Chondrocyte (in vitro differentiated cells): Measurements from ENCODE around the gene RGN. TPM values are rescaled to one million over a fixed set of nuclear protein-coding genes. Genes with fewer than 3 reads are reported as not detected.

ENCODE experiments used
- DNase-seq: peaks from one replicate; pipeline ENCODE4 v3.0.0; 2021; ENCODE audit warnings: mixed read lengths, low spot score
- H3K27ac Mint-ChIP-seq: one replicate; pipeline ENCODE4 v1.8.0; 2021; ENCODE audit warnings: mild to moderate bottlenecking, moderate library complexity, mixed read lengths; ENCODE audit not compliant: unreplicated experiment
- H3K27me3 Mint-ChIP-seq: 2 replicates; pipeline ENCODE4 v1.8.0; 2021; ENCODE audit warnings: low read depth, mixed read lengths
- H3K36me3 Mint-ChIP-seq: 2 replicates; pipeline ENCODE4 v1.8.0; 2021; ENCODE audit warnings: low read depth, mixed read lengths
- H3K4me1 Mint-ChIP-seq: 2 replicates; pipeline ENCODE4 v1.8.0; 2021; ENCODE audit warnings: low read depth, mild to moderate bottlenecking, mixed read lengths
- H3K4me3 Mint-ChIP-seq: one replicate; pipeline ENCODE4 v1.8.0; 2021; ENCODE audit warnings: mild to moderate bottlenecking, moderate library complexity, mixed read lengths; ENCODE audit not compliant: unreplicated experiment
- H3K9me3 Mint-ChIP-seq: 2 replicates; pipeline ENCODE4 v1.8.0; 2021; ENCODE audit warnings: low read depth, mixed read lengths
- total RNA-seq: library from RNA; stranded (reverse); gene quantifications from 3 replicates; pipeline ENCODE4 v1.2.1, GENCODE V29; 2021
- TF ChIP-seq, protein P1 (sequence below): fragments of 200-600 bp; sonication (generic); IDR thresholded peaks from 2 replicates; pipeline ENCODE4 v1.5.0; 2021; ENCODE audit warnings: antibody characterized with exemption, mild to moderate bottlenecking, moderate library complexity

Gene RGN
- total RNA-seq, 1 donor from 2014 or later, result not detected

DNA sequence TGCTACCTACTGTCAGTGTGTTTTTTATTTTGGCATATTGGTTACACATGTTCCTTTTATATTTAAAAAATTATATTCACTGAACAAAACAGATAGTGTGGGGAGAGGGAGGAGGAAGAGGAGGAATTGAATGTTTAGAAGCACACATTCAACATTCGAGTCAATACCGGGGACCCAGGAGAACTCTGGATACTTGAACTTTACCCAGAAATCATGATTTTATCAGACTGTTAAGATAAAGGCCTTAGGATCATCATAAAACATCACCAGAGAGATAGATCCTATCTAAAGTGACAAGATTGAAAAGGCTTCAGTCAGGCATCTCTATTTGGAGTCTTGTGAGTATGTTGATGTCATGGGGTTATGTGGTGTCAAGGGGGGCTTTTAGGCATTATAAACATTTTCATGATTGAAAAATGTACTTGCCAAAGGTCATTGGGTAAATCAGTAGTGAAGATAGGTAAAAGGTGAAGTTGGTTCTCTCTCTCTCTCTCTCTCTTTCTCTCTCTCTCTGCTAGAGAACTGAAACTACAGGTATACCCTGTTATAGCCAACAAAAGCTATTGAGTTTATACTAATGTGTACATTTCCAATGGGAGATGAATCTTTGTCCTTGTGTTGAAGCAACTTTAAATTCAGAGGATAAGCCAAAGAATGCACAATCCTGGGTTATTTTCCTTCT lies 16.9 kb upstream of the RGN start:
- Mint-ChIP-seq H3K9me3 (no peaks in the 10 kb centered on the region), H3K4me1 (peaks cover 4% of the 10 kb centered on the region), H3K4me3 (no peak overlapping the region), H3K36me3 (peaks cover 5% of the 10 kb centered on the region), H3K27ac (no peak overlapping the region), H3K27me3 (no peaks in the 10 kb centered on the region)
- no peak for DNase-seq
- TF ChIP-seq, protein P1, sequence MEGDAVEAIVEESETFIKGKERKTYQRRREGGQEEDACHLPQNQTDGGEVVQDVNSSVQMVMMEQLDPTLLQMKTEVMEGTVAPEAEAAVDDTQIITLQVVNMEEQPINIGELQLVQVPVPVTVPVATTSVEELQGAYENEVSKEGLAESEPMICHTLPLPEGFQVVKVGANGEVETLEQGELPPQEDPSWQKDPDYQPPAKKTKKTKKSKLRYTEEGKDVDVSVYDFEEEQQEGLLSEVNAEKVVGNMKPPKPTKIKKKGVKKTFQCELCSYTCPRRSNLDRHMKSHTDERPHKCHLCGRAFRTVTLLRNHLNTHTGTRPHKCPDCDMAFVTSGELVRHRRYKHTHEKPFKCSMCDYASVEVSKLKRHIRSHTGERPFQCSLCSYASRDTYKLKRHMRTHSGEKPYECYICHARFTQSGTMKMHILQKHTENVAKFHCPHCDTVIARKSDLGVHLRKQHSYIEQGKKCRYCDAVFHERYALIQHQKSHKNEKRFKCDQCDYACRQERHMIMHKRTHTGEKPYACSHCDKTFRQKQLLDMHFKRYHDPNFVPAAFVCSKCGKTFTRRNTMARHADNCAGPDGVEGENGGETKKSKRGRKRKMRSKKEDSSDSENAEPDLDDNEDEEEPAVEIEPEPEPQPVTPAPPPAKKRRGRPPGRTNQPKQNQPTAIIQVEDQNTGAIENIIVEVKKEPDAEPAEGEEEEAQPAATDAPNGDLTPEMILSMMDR, result no peak

- TF ChIP-seq, protein P1, result no peak
- Mint-ChIP-seq H3K4me3 (no peak overlapping the region), H3K9me3 (no peaks in the 10 kb centered on the region), H3K27ac (no peak overlapping the region), H3K36me3 (peaks cover under 1% of the 10 kb centered on the region), H3K27me3 (no peaks in the 10 kb centered on the region), H3K4me1 (peaks cover 4% of the 10 kb centered on the region)
- DNase-seq, result no peak
These were observed 15.1 kb upstream of the RGN start for GRCh38 chrX:47063179-47063578.

- H3K27ac Mint-ChIP-seq, result no peak overlapping the region
- H3K9me3 Mint-ChIP-seq, result peaks cover 4% of the 10 kb centered on the region
- no peak for DNase-seq
- no peaks in the 10 kb centered on the region for H3K4me1 Mint-ChIP-seq
- TF ChIP-seq, protein P1, result no peak
- no peak overlapping the region for H3K4me3 Mint-ChIP-seq
- H3K27me3 Mint-ChIP-seq, result no peaks in the 10 kb centered on the region
- no peaks in the 10 kb centered on the region for H3K36me3 Mint-ChIP-seq
These were observed 10.0 kb upstream of the RGN start for GRCh38 chrX:47068214-47068613.

- Mint-ChIP-seq H3K4me3 (no peak overlapping the region), H3K27ac (no peak overlapping the region), H3K9me3 (peaks cover 7% of the 10 kb centered on the region), H3K36me3 (no peaks in the 10 kb centered on the region), H3K4me1 (no peaks in the 10 kb centered on the region), H3K27me3 (no peaks in the 10 kb centered on the region)
- DNase-seq, result no peak
- TF ChIP-seq, protein P1, result no peak
These were observed 9.5 kb upstream of the RGN start for GRCh38 chrX:47068720-47069119.

- Mint-ChIP-seq H3K9me3 (no peaks in the 10 kb centered on the region), H3K27me3 (no peaks in the 10 kb centered on the region), H3K27ac (no peak overlapping the region), H3K4me3 (no peak overlapping the region), H3K36me3 (no peaks in the 10 kb centered on the region), H3K4me1 (no peaks in the 10 kb centered on the region)
- DNase-seq, result no peak
- TF ChIP-seq, protein P1, result no peak
These were observed 2.1 kb downstream of the RGN start for GRCh38 chrX:47080215-47080914.
